ENCODE data around the gene MYOCOS.
"Not testable (repeated sequence)": the region's sequence is repeated elsewhere in the genome, so short reads cannot be mapped to it uniquely, and the experiment has no call there.

MYOCOS gene, protein sequence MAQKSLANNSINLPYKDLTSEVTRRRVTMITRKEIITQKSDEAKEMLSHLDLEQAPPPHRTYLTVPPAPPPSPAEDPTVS

GRCh38 chr1:171622152-171622462 is at the start of gene MYOCOS:
TSS of gene MYOCOS (plus strand) at chr1:171622243. CDS start at chr1:171623884, 1,641 bp downstream.
- DNase-seq = no peak

DNA sequence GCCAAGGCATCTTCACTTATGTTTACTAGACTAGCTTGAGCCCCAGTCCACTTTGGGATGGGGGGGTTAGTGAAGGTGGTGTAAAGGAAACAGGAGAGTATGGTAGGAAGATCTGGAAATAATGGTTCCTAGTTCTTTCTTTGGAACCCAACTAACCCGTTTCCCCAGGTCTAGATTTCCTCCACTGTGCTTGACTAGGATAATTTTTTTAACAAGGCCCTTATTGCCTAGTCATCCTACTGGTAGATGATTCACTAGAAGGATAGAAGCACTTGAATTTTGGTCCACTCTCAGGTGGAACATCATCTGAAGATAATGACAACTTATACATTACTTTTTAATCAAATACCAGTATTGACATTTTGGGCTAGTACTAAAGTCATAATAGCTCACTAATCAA is 45.9 kb upstream of the MYOCOS start:
- no peak for DNase-seq

DNA sequence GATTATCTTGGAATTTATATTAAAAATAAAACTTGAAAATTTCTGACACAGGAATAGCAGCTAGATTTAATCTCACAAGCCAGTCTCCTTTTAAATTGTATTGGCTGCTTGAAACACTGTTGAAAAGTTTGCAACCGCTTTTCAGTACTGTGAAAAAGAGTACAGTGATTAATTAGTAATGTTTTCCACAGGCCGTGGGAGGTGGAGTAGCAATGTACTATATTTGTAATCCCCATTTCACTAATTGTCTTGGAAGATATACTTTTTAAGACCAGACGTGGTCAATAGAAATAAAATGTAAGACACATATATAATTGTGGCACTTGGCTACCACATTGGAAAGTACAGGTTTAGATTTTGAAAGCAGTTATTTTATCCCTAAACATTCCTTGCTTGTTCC is 40.8 kb upstream of the MYOCOS start:
- no peak for DNase-seq

- DNase-seq = no peak
These were observed 40.3 kb upstream of the MYOCOS start for GRCh38 chr1:171581766-171582165.

DNA sequence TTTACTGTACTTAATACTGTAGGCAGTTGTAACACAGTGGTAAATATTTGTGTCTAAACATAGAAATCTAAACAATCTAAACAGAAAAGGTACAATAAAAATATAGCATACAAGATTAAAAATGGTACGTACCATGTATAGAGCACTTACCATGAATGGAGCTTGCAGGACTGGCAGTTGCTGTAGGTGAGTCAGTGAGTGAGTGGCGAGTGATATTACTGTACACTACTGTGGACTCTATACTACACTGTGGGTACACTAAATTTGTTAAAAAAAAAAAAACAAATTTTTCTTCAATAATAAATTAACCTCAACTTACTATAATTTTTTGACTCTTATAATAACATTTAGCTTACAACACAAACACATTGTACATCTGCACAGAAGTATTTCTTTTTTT is 39.5 kb upstream of the MYOCOS start:
- no peak for DNase-seq

DNA sequence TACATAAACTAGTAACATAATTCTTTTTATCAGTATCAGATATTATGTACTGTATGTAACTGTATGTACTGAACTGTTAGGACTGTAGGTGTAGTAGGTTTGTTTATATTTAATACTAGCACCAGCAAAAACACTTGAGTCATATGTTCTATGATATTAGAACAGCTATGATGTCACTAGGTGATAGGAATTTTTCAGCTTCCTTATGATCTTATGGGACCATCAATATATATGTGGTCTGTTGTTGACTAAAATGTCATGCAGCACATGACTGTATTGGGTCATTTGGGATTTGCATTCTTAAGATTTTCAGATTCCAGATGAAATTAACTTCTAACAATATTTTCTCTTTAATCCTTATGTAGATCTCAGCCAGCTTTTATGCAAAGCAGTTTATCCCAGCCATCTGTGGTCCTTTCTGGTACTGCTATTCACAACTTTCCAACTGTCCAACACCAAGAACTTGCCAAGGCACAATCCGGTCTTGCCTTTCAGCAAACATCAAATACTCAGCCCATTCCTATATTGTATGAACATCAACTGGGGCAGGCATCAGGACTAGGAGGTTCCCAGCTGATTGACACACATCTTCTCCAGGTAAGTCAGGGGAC is 38.3 kb upstream of the MYOCOS start:
- peak in 1 of 2 experiments; percentile 47 for DNase-seq

- DNase-seq = no peak
These were observed 36.3 kb upstream of the MYOCOS start for GRCh38 chr1:171585715-171586114.

GRCh38 chr1:171588230-171588629 is 33.8 kb upstream of the MYOCOS start:
- DNase-seq = no peak

DNA sequence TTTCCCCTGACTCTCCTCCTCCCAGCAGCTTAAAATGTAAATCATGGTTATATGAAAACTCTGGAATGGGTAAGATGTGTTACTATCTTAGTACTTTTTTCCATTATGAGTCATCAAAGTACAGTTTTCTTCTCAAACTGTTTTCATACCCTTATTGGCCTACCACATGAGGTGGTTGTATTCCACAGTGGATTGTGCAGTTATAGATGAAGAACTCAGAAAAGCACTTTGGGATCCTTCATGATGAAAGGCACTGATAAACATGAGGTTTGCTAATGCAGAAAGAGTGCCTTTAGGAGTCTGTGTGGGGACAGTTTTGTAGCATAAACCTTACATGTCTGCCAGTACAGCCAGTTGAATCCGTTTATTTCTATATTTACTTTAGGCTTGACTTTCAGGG is 32.0 kb upstream of the MYOCOS start:
- no peak for DNase-seq

GRCh38 chr1:171595324-171595723 is 26.7 kb upstream of the MYOCOS start:
- DNase-seq = no peak

GRCh38 chr1:171596119-171596518 is 25.9 kb upstream of the MYOCOS start:
- DNase-seq = no peak

GRCh38 chr1:171596705-171597104 is 25.3 kb upstream of the MYOCOS start:
- DNase-seq = no peak

- no peak for DNase-seq
These were observed 24.8 kb upstream of the MYOCOS start for GRCh38 chr1:171597203-171597602.

DNA sequence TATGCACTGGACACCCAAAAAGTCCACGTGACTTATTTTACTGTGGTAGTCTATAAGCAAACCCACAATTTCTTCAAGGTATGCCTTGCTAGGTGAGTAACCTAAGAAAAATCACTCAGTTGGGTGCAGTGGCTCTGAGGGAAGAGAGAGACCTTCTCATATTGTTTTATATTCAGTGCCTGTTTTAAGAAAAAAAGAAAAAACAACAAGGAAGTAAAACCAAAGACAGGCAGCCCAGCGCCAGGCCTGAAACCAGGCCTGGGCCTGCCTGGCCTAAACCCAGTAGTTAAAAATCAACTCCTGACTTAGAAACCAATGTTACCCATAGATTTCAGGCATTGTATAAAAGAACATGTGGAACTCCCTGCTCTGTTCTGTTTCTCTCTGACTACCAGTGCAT is 21.7 kb upstream of the MYOCOS start:
- DNase-seq = not testable (repeated sequence)

- DNase-seq = no peak
These were observed 21.2 kb upstream of the MYOCOS start for GRCh38 chr1:171600862-171601261.

- DNase-seq = not testable (repeated sequence)
These were observed 19.0 kb upstream of the MYOCOS start for GRCh38 chr1:171603042-171603441.

- DNase-seq = no peak
These were observed 15.6 kb upstream of the MYOCOS start for GRCh38 chr1:171606402-171606941.

- no peak for DNase-seq
These were observed 11.7 kb upstream of the MYOCOS start for GRCh38 chr1:171610385-171610784.

GRCh38 chr1:171611306-171611705 is 10.7 kb upstream of the MYOCOS start:
- DNase-seq = no peak

GRCh38 chr1:171613282-171613681 is 8.8 kb upstream of the MYOCOS start:
- DNase-seq = no peak

DNA sequence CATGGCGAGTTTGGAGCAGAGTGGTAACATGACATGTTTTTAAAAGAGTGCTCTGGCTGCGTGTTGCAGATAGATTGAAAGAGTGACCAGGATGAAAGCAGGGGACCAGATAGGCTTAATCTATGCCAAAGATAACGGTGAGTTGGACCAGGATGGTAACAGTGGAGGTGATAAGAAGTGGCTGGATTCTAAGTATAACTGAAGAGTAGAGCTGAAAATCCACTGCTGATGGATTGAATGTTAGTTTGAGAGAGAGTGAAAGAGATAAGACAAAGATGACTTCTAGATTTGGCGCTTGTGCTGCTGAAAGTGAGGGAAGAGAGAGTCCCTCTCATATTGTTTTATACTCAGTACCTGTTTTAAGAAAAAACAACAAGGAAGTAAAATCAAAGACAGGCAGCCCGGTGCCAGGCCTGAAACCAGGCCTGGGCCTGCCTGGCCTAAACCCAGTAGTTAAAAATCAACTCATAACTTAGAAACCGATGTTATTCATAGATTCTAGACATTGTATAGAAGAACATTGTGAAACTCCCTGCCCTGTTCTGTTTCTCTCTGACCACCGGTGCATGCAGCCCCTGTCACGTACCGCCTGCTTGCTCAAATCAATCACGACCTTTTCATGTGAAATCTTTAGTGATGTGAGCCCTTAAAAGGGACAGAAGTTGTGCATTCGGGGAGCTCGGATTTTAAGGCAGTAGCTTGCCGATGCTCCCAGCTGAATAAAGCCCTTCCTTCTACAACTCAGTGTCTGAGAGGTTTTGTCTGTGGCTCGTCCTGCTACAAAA is 6.7 kb upstream of the MYOCOS start:
- not testable (repeated sequence) for DNase-seq

DNA sequence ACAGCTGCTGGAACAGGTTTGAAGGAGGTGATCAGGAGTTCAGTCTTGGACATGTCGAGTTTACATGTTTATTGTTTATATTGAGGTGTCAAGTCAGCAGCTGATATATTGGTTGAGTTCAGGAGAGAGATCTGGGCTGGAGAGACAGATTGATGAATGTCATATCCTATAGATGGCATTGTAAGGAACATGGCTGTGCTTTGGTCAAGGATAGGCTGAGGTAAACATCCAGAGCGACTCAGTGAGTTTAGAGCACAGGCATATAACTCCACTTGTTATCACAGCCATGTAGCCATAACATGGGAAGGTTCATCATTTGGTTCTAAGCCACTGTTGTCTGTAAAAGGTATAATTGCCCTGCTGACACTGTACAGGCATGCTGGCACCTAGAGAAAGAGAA is 5.5 kb upstream of the MYOCOS start:
- DNase-seq = no peak

GRCh38 chr1:171623651-171624331 is 1.7 kb downstream of the MYOCOS start:
- no peak for DNase-seq

GRCh38 chr1:171625225-171625624 is 3.2 kb downstream of the MYOCOS start:
- no peak for DNase-seq

All from NCI-H526 (cell line).